Fibroblast of pulmonary artery (primary cell): ENCODE results near the gene KSR1.
A peak's percentile ranks its signal among the peaks of the same experiment; 100 is the strongest.

ENCODE experiments used
- DNase-seq: peaks from one replicate; pipeline ENCODE4 v3.0.0-alpha.2; 2010; ENCODE audit warnings: low read depth
- H3K4me3 ChIP-seq: replicated peaks from 2 replicates; pipeline ENCODE4 v1.5.1; 2011; ENCODE audit warnings: low read depth, mild to moderate bottlenecking, control low read depth, low read length, moderate library complexity
- CTCF ChIP-seq: IDR thresholded peaks from 2 replicates; pipeline ENCODE4 v1.5.1; 2011; ENCODE audit warnings: mild to moderate bottlenecking, control low read depth, low read length, inconsistent platforms; ENCODE audit errors: missing control alignments

Gene KSR1

GRCh38 chr17:27575912-27576252, 119.6 kb downstream of the KSR1 start:
- DNase-seq = no peak
- no peak overlapping the region for H3K4me3 ChIP-seq
- no peak for TF ChIP-seq CTCF

GRCh38 chr17:27576477-27577083, 120.3 kb downstream of the KSR1 start:
- no peak overlapping the region for H3K4me3 ChIP-seq
- no peak for DNase-seq
- TF ChIP-seq CTCF = no peak

GRCh38 chr17:27577121-27577761, 121.0 kb downstream of the KSR1 start:
- no peak overlapping the region for H3K4me3 ChIP-seq
- DNase-seq = peak; percentile 61
- TF ChIP-seq CTCF = no peak

- DNase-seq = peak; percentile 70
- TF ChIP-seq CTCF = no peak
- no peak overlapping the region for H3K4me3 ChIP-seq
Measured at GRCh38 chr17:27577884-27578717, 121.9 kb downstream of the KSR1 start.

- no peak overlapping the region for H3K4me3 ChIP-seq
- no peak for TF ChIP-seq CTCF
- DNase-seq = no peak
Measured at GRCh38 chr17:27578718-27579085, 122.5 kb downstream of the KSR1 start.

GRCh38 chr17:27579304-27579703, 123.1 kb downstream of the KSR1 start:
- no peak for DNase-seq
- TF ChIP-seq CTCF = no peak
- no peak overlapping the region for H3K4me3 ChIP-seq
